H1 (cell line): Measurements from ENCODE around the gene VPS13C. TPM values are rescaled to one million over a fixed set of nuclear protein-coding genes. Genes with fewer than 3 reads are reported as not detected.

Source experiments
- CTCF ChIA-PET: fragments of 300-600 bp; sonication (Branson Sonifier 250); formaldehyde crosslinking; loops from one replicate; lab custom pipeline; 2021; ENCODE audit not compliant: partially characterized antibody; lab: Charles Lee
- POLR2A ChIA-PET: fragments of 300-600 bp; sonication (Branson Sonifier 250); formaldehyde crosslinking; loops from one replicate; lab custom pipeline; 2021; ENCODE audit warnings: inconsistent platforms; ENCODE audit not compliant: partially characterized antibody; lab: Charles Lee
- DNase-seq, 2 experiments: peaks; one replicate each; pipeline versions ENCODE4 v3.0.0 to v3.0.0-alpha.2; 2010 to 2022; ENCODE audit warnings: low spot score in 2 of 2, low read depth in 1 of 2, mixed read lengths in 1 of 2
- FAIRE-seq: peaks from 2 replicates; lab custom pipeline; 2011; peaks lifted over from hg19 to GRCh38; lab: Jason Lieb, UNC
- H2AFZ ChIP-seq: 2 replicates; pipeline ENCODE4 v1.8.1; 2012; ENCODE audit warnings: low read length, inconsistent platforms
- H2AK5ac ChIP-seq: 2 replicates; pipeline ENCODE4 v1.6.1; 2013; ENCODE audit warnings: low read depth, low read length
- H2BK120ac ChIP-seq: replicated peaks from 2 replicates; pipeline ENCODE3; 2013; ENCODE audit warnings: low read depth, low read length, inconsistent platforms
- H2BK12ac ChIP-seq: 2 replicates; pipeline ENCODE4 v1.6.1; 2013; ENCODE audit warnings: low read depth, low read length
- H2BK15ac ChIP-seq: 2 replicates; pipeline ENCODE4 v1.6.1; 2013; ENCODE audit warnings: low read length
- H2BK20ac ChIP-seq: 2 replicates; pipeline ENCODE4 v1.6.1; 2013; ENCODE audit warnings: low read length
- H2BK5ac ChIP-seq: 2 replicates; pipeline ENCODE4 v1.6.1; 2013; ENCODE audit warnings: low read depth, low read length
- H3K14ac ChIP-seq: 2 replicates; pipeline ENCODE4 v1.6.1; 2013; ENCODE audit warnings: inconsistent platforms; ENCODE audit not compliant: insufficient read length
- H3K18ac ChIP-seq: 2 replicates; pipeline ENCODE4 v1.6.1; 2013; ENCODE audit warnings: low read length; ENCODE audit errors: extremely low read depth
- H3K23ac ChIP-seq: 2 replicates; pipeline ENCODE4 v1.6.1; 2013; ENCODE audit warnings: inconsistent platforms; ENCODE audit not compliant: insufficient read length
- H3K23me2 ChIP-seq: 2 replicates; pipeline ENCODE4 v1.6.1; 2013; ENCODE audit warnings: low read depth, low read length
- H3K27ac ChIP-seq: 2 replicates; pipeline ENCODE4 v1.6.1; 2011; ENCODE audit warnings: low read depth, low read length, inconsistent platforms
- H3K27me3 ChIP-seq, 4 experiments: replicated peaks in 1 of 4; 1 replicate in 1 of 4; 2 replicates in 3 of 4; pipeline versions ENCODE4 v1.6.1 to v1.8.1; 2011 to 2013; ENCODE audit warnings: low read length in 3 of 4, mild to moderate bottlenecking in 3 of 4, inconsistent platforms in 2 of 4, mixed read lengths in 2 of 4, moderate library complexity in 1 of 4; ENCODE audit not compliant: control insufficient read depth in 3 of 4, insufficient read depth in 3 of 4; ENCODE audit errors: extremely low read depth in 1 of 4
- H3K36me3 ChIP-seq, 4 experiments: 2 replicates each; pipeline versions ENCODE4 v1.6.1 to v1.8.1; 2011 to 2013; ENCODE audit warnings: mild to moderate bottlenecking in 4 of 4, low read length in 3 of 4, moderate library complexity in 2 of 4, control low read depth in 1 of 4, inconsistent platforms in 1 of 4; ENCODE audit not compliant: insufficient read depth in 4 of 4, control insufficient read depth in 2 of 4
- H3K4ac ChIP-seq: replicated peaks from 2 replicates; pipeline ENCODE3; 2013; ENCODE audit warnings: low read length, low read depth, mixed read lengths, inconsistent platforms; ENCODE audit not compliant: insufficient read length
- H3K4me1 ChIP-seq, 4 experiments: replicated peaks in 1 of 4; 1 replicate in 1 of 4; 2 replicates in 3 of 4; pipeline versions ENCODE4 v1.6.1 to v1.8.1; 2011 to 2013; ENCODE audit warnings: low read length in 3 of 4, inconsistent platforms in 2 of 4, mixed read lengths in 1 of 4; ENCODE audit not compliant: insufficient read depth in 4 of 4, control insufficient read depth in 3 of 4
- H3K4me2 ChIP-seq, 2 experiments: 2 replicates each; pipeline versions ENCODE4 v1.6.1 to v1.8.1; 2011 to 2013; ENCODE audit warnings: low read depth in 2 of 2, low read length in 2 of 2, control low read depth in 1 of 2, inconsistent platforms in 1 of 2, mild to moderate bottlenecking in 1 of 2; ENCODE audit not compliant: insufficient read depth in 1 of 2
- H3K4me3 ChIP-seq, 4 experiments: fragments of 200-600, 300-600 bp in 1 of 4; sonication (generic), shearing (Covaris generic), sonication (Bioruptor Twin) in 1 of 4; 2 replicates each; pipeline versions ENCODE4 v1.5.1 to v1.8.1; 2011 to 2016; ENCODE audit warnings: low read length in 4 of 4, low read depth in 3 of 4, control low read depth in 2 of 4, inconsistent platforms in 2 of 4, mild to moderate bottlenecking in 2 of 4, mixed read lengths in 1 of 4, moderate library complexity in 1 of 4; ENCODE audit not compliant: insufficient read depth in 2 of 4; ENCODE audit errors: extremely low read depth in 1 of 4
- H3K56ac ChIP-seq: replicated peaks from 2 replicates; pipeline ENCODE3; 2013; ENCODE audit warnings: low read depth, mild to moderate bottlenecking, mixed read lengths, low read length, inconsistent platforms; ENCODE audit not compliant: insufficient read length
- H3K79me1 ChIP-seq: 2 replicates; pipeline ENCODE4 v1.6.1; 2013; ENCODE audit warnings: low read depth, low read length, control low read depth
- H3K79me2 ChIP-seq, 2 experiments: 2 replicates each; pipeline versions ENCODE4 v1.6.1 to v1.8.1; 2012 to 2013; ENCODE audit warnings: low read length in 2 of 2, mild to moderate bottlenecking in 2 of 2, inconsistent platforms in 1 of 2; ENCODE audit not compliant: insufficient read depth in 2 of 2, control insufficient read depth in 1 of 2
- H3K9ac ChIP-seq, 4 experiments: replicated peaks in 1 of 4; 1 replicate in 1 of 4; 2 replicates in 3 of 4; pipeline versions ENCODE4 v1.6.1 to v1.8.1; 2011 to 2013; ENCODE audit warnings: low read depth in 3 of 4, low read length in 3 of 4, control low read depth in 2 of 4, mild to moderate bottlenecking in 2 of 4, moderate library complexity in 2 of 4, inconsistent platforms in 1 of 4; ENCODE audit errors: extremely low read depth in 1 of 4
- H3K9me3 ChIP-seq, 2 experiments: 2 replicates each; pipeline versions ENCODE4 v1.6.1 to v1.8.1; 2012 to 2013; ENCODE audit warnings: mild to moderate bottlenecking in 2 of 2, moderate library complexity in 2 of 2, control low read depth in 1 of 2, inconsistent platforms in 1 of 2, low read depth in 1 of 2, low read length in 1 of 2, mixed read lengths in 1 of 2; ENCODE audit not compliant: insufficient read depth in 2 of 2
- H4K20me1 ChIP-seq, 2 experiments: replicated peaks in 1 of 2; 2 replicates each; pipeline versions ENCODE3 to v1.8.1; 2011 to 2013; ENCODE audit warnings: inconsistent platforms in 2 of 2, low read length in 2 of 2, mild to moderate bottlenecking in 1 of 2; ENCODE audit not compliant: insufficient read depth in 2 of 2, control insufficient read depth in 1 of 2
- H4K5ac ChIP-seq: 2 replicates; pipeline ENCODE4 v1.6.1; 2013; ENCODE audit warnings: low read length, low read depth, mixed read lengths, inconsistent platforms; ENCODE audit not compliant: insufficient read length
- H4K8ac ChIP-seq: 2 replicates; pipeline ENCODE4 v1.8.0; 2013; ENCODE audit warnings: mild to moderate bottlenecking, moderate library complexity, low read length, inconsistent platforms; ENCODE audit not compliant: insufficient read depth; ENCODE audit errors: extremely low read depth
- H4K91ac ChIP-seq: replicated peaks from 2 replicates; pipeline ENCODE3; 2013; ENCODE audit warnings: low read length, mixed read lengths, inconsistent platforms; ENCODE audit not compliant: insufficient read length
- POLR2A ChIP-seq, 2 experiments: IDR thresholded peaks; 1 replicate in 1 of 2; 2 replicates in 1 of 2; pipeline ENCODE4 v1.6.1; 2011; ENCODE audit warnings: low read depth in 2 of 2, low read length in 2 of 2, mild to moderate bottlenecking in 2 of 2; ENCODE audit errors: control extremely low read depth in 1 of 2
- polyA plus RNA-seq, 7 experiments: library from polyadenylated mRNA; depleted of rRNA in 3 of 7; stranded (reverse) in 5 of 7; unstranded in 2 of 7; fragments of >200 nt in 5 of 7; fragments of 200-250 nt in 2 of 7; gene quantifications; 1 replicate in 5 of 7; 2 replicates in 1 of 7; 4 replicates in 1 of 7; pipeline versions ENCODE4 v1.2.1 to v1.2.3, GENCODE V29; 2011 to 2013; ENCODE audit warnings: missing spikeins in 2 of 7, mixed read lengths in 2 of 7
- total RNA-seq: library from RNA; stranded (reverse); fragmentation: NEBNext Ultra II Directional; extraction: Animal tissue kit (Norgen Biotek cat#: 25700); gene quantifications from 2 replicates; pipeline ENCODE4 v1.2.1, GENCODE V29; 2021

VPS13C gene
- total and polyA plus RNA-seq, 2 of the 8 experiments (the other 6 are each of a cell fraction or from before 2014, with no cell fraction given) = 4.8 to 18.8 TPM

GRCh38 chr15:62071711-62072308, 11.6 kb upstream of the VPS13C start:
- Histone ChIP-seq H3K79me1 (no peaks in the 10 kb centered on the region), H2BK12ac (no peak overlapping the region), H3K27me3 (peaks cover 13 to 30% (median 24%) of the 10 kb centered on the region in 4 experiments), H3K36me3 (no peaks in the 10 kb centered on the region), H3K9ac (no peak overlapping the region), H3K27ac (no peak overlapping the region), H3K4me2 (no peak overlapping the region), H3K14ac (no peak overlapping the region), H2BK120ac (no peak overlapping the region), H4K5ac (no peak overlapping the region), H2BK20ac (no peak overlapping the region), H3K23me2 (peaks cover 5% of the 10 kb centered on the region; the same call in 1 of the 2 replicates), H2AK5ac (no peak overlapping the region), H3K4me3 (no peak overlapping the region), H4K91ac (no peak overlapping the region), H3K9me3 (no peaks in the 10 kb centered on the region), H2BK15ac (no peak overlapping the region), H3K18ac (no peak overlapping the region), H4K20me1 (peaks cover 0 to 5% of the 10 kb centered on the region in 2 experiments), H3K4ac (no peak overlapping the region), H3K4me1 (peaks cover 3 to 7% (median 4%) of the 10 kb centered on the region in 4 experiments; a peak in 4 of 7 replicates), H2BK5ac (no peak overlapping the region), H3K79me2 (no peaks in the 10 kb centered on the region), H3K56ac (no peak overlapping the region), H3K23ac (no peak overlapping the region), H4K8ac (no peak overlapping the region), H2AFZ (no peak overlapping the region)
- CTCF ChIA-PET = interaction anchor here (0.6 to 4.2 kb wide), 16 partner anchors 9 to 477 kb away, joined by 3 to 13 read pairs (median 4); partner anchors contain the start of gene VPS13C
- FAIRE-seq = no peak
- no peak for DNase-seq
- POLR2A ChIA-PET = no interaction called here
- TF ChIP-seq POLR2A (IDR thresholded peaks at IDR 0.05; ENCODE audit: control extremely low read depth in 1 of 2, low read depth in 2 of 2, low read length in 2 of 2) = no peak
